Right lung (tissue), 10 donors: ENCODE data around the gene ANKRD18B. TPM values are rescaled to one million over a fixed set of nuclear protein-coding genes. Genes with fewer than 3 reads are reported as not detected.
"Not testable (repeated sequence)": the region's sequence is repeated elsewhere in the genome, so short reads cannot be mapped to it uniquely, and the experiment has no call there.

Experiments used
- DNase-seq, 2 donors: peaks; one replicate each; pipeline ENCODE4 v3.0.0-alpha.2; 2013
- long read RNA-seq, 8 donors: transcript quantifications; one replicate each; lab custom pipeline, GENCODE V29; 2026
- polyA plus RNA-seq, 5 donors: library from polyadenylated mRNA; unstranded; fragments of 120-200 nt; gene quantifications; one replicate each; pipeline versions ENCODE4 v1.2.1 to v1.2.3, GENCODE V29; 2013; ENCODE audit warnings: inconsistent platforms in 1 of 5, low replicate concordance in 1 of 5; ENCODE audit not compliant: insufficient read length in 5 of 5, insufficient read depth in 1 of 5

ANKRD18B gene
- under 1 TPM; 0.17 to 0.58 (median 0.50) TPM for polyA plus RNA-seq
- long read RNA-seq, donor 1: 0 reads
- long read RNA-seq, donor 2: 0 reads
- long read RNA-seq, donor 3: 0 reads
- long read RNA-seq, donor 4: 0 reads
- long read RNA-seq, donor 5: 0 reads
- long read RNA-seq, donor 6: 0 reads
- long read RNA-seq, donor 7: 0 reads
- long read RNA-seq, donor 8: 0 reads

GRCh38 chr9:33523397-33524305 is at the start of gene ANKRD18B:
Gene ANKRD18B (plus strand): TSS chr9:33524251. CDS start chr9:33524490, 239 bp downstream.
- not testable (repeated sequence) for DNase-seq

DNA sequence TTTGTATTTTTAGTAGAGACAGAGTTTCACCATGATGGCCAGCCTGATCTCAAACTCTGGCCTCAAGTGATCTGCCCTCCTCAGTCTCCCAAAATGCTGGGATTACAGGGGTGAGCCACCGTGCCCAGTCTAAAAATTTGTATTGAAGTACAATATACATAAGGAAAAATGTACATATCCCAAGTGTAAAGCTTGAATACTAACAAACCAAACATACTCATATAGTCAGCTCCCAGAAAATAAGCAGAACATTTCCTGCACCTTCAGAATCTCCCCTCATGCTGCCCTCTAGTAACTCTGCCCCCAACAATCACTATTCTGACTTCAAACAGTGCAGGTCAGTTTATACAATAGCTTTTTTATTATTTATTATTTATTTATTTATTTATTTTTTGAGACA is 48.7 kb upstream of the ANKRD18B start:
- DNase-seq: no peak

DNA sequence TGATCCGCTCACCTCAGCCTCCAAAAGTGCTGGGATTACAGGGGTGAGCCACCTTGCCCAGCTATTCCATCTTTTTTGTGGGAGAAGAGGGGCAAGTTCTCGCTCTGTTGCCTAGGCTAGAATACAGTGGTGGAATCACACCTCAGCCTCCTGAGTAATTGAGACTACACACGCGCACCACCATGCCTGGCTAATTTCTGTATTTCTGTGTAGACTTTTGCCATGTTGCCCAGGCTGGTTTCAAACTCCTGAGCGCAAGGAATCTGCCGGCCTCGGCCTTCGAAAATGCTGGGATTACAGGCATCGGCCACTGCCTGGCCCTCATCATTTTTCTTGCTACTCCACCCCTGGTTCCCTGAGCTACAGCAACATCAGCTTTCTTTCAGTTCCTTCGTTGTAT is 47.5 kb upstream of the ANKRD18B start:
- no peak for DNase-seq

GRCh38 chr9:33480106-33480505 is 43.9 kb upstream of the ANKRD18B start:
- no peak for DNase-seq

DNA sequence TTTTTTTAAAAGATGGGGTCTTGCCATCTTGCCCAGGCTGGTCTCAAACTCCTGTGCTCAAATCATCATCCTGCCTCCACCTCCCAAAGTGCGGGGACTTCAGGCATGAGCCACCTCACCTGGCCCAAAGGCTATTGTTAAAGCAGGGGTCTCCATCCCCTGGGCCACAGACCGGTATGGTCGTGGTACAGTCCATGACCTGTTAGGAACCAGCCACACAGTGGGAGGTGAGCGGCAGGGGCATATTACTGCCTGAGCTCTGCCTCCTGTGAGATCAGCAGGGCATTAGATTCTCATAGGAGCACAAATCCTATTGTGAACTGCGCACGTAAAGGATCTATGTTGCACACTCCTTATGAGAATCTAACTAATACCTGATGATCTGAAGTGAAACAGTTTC is 43.1 kb upstream of the ANKRD18B start:
- DNase-seq: no peak

DNA sequence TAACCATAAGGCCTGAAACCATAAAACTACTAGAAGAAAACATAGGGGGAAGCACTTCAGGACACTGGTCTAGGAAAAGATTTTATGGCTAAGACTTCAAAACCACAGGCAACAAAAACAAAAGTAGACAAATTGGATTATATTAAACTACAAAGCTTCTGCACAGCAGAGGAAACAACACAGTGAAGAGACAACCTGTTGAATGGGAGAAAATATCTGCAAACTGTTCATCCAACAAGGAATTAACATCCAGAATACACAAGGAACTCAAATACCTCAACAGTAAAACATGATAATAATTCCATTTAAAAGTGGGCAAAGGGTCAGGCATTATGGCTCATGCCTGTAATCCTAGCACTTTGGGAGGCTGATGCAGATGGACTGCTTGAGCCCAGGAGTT is 38.7 kb upstream of the ANKRD18B start:
- not testable (repeated sequence) for DNase-seq

- DNase-seq: no peak
Observed at GRCh38 chr9:33489066-33489465, 35.0 kb upstream of the ANKRD18B start.

DNA sequence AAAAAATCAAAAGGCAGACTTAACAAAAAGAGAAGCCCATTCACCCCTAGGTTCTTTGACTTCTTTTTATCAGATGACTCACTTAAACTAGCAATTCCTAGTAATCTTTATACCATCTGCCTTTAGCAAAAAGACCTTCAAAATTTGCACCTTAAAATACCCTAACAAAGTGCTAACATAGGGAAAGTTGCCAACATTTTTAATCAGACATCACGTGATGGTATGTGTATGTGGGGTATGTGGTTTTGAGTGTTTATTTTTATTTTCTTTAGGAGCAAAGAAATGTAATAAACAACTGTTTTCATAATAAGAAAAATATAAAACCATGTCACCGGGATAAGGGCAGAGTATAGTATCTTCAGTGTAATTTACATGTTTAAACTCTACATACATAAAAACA is 30.2 kb upstream of the ANKRD18B start:
- DNase-seq: not testable (repeated sequence)

GRCh38 chr9:33498387-33498786 is 25.7 kb upstream of the ANKRD18B start:
- DNase-seq: no peak

- DNase-seq: no peak
Observed at GRCh38 chr9:33506626-33507370, 17.3 kb upstream of the ANKRD18B start.

- peak; percentile 79 to 82 for DNase-seq
Observed at GRCh38 chr9:33510262-33511183, 13.5 kb upstream of the ANKRD18B start.

DNA sequence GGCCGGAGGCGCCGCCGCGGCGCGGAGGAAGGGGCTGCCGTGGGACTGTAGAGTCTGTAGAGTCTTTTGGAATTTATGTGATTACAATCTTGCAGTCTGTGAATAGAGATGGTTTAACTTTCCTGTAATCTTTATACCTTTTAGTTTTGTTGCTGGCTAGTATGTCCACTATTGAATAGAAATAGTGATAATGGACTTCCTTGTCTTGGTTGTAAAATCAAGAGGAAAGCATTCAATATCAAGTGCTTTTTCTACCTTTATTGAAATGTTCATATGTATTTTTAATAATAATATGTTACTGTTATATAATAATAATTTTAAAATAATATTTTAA is 12.9 kb upstream of the ANKRD18B start:
- not testable (repeated sequence) for DNase-seq

DNA sequence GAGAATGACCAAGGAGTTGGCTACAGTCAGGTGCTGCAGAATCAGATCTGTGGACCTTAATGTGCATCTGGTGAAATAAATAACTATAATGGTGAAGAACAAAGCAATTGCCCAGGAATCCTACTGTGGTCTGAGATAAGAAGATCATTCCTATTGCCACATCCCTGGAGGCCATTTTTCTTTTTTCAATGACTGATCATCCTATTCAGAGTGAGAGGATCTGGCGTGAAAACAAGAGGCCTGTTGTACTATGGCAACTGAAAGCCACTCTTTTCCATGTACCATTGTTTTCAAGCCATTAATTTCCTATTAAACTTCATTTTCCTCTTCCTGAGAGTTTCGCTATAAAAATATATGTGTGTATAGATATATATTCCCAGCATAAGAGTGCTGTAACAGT is 11.5 kb upstream of the ANKRD18B start:
- DNase-seq: not testable (repeated sequence)

DNA sequence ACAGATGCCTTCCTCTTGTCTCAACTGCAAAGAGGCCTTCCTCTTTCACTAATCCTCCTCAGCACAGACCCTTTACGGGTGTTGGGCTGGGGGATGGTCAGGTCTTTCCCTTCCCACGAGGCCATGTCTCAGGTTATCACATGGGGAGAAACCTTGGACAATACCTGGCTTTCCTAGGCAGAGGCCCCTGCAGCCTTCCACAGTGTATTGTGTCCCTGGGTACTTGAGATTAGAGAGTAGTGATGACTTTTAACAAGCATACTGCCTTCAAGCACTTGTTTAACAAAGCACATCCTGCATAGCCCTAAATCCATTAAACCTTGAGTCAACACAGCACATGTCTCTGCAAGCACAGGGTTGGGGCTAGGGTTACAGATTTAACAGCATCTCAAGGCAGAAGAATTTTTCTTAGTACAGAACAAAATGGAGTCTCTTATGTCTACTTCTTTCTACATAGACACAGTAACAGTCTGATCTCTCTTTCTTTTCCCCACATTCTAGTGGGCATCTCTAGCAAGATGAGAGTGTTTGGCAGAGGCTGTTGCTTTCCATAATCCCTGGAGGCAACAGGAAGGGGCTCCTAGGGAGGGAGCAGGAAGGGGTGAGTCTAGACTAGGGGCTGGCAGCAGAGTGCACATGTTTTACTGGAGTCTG is 8.6 kb upstream of the ANKRD18B start:
- not testable (repeated sequence) for DNase-seq

DNA sequence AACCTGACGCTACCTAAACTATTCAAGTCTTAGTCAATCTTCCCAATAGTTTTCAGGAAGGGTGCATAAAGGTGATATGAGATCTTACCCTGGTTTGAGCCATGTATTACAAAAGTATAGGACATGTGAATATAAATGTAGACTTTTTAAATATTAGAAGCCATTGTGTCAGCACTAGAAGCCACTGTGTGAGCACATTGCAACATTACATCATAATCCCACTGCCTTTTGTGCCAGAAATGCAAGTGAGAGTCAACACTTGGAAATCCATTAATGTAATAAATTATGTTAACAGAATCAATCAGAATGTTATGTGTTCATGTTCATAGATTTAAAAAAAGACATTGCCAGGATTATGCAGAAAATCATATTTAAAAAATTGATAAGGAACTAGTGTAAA is 7.7 kb upstream of the ANKRD18B start:
- not testable (repeated sequence) for DNase-seq

DNA sequence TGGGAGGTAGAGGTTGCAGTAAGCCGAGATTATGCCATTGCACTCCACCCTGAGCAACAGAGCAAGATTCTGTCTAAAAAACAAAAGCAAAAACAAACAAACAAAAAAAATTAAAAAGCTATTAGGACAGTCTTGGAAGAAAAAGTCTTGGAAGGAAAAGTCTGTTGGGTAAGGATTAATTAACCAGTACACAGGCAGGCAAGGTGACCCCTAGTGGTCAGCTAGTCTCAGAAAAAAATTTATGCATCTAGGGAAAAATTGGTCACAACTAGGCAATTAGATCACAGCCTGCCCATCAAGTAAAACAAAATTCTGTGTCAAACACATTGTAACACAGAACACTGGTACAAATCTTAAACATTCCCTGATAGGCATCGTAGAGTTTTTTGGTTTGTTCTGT is 6.7 kb upstream of the ANKRD18B start:
- no peak for DNase-seq

- not testable (repeated sequence) for DNase-seq
Observed at GRCh38 chr9:33517934-33518577, 6.0 kb upstream of the ANKRD18B start.

DNA sequence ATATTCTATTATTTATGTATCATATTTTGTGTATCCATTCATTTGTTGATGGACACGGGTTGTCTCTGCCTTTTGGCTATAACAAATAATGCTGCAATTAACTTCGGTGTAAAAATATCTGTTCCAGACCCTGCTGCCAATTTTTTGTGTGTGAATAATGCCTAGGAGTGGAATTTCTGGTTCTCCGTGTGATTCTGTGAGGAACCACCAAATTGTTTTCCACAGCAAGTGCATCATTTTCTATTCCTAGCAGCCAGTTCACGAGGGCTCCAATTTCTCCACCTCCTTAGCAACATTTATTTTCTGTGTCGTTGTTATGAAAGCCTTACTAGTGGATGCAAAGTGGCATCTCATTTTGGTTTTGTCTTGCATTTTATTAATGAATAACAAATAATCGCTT is 2.2 kb upstream of the ANKRD18B start:
- not testable (repeated sequence) for DNase-seq

- no peak for DNase-seq
Observed at GRCh38 chr9:33524306-33524947, 376 bp downstream of the ANKRD18B start.

DNA sequence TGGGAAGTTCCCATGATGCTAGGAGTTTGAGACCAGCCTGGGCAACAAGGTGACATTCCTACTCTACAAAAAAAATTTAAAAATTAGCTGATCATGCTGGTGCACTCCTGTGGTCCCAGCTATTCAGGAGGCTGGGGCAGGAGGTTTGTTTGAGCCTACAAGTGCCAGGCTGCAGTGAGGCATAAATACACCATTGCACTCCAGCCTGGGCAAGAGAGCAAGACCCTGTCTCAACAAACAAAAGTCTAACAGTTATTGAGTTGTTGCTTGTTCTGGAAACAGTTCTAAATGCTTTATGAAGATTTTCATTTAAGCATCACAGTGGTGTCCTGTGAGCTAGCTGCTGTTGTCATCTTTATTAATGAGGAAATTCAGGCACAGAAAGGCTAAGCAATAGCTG is 4.0 kb downstream of the ANKRD18B start:
- not testable (repeated sequence) for DNase-seq
